Left lung (tissue), 10 donors: ENCODE results near the gene PIGZ. TPM values are rescaled to one million over a fixed set of nuclear protein-coding genes. Genes with fewer than 3 reads are reported as not detected.

Source experiments
- ATAC-seq: fragments of 200-7000 bp; cut with Tn5 transposase; one replicate; pipeline ENCODE4 v1.9.1; 2020; ENCODE audit warnings: moderate library complexity
- DNase-seq, 4 donors: peaks; one replicate each; pipeline ENCODE4 v3.0.0-alpha.2; 2013 to 2020
- H3K27ac ChIP-seq, 2 donors: fragments of 200-600 bp; sonication (generic) in 1 of 2; one replicate each; pipeline versions ENCODE4 v1.5.0 to v1.8.0; 2020 to 2021
- H3K27me3 ChIP-seq, 2 donors: fragments of 200-600 bp; sonication (generic) in 1 of 2; one replicate each; pipeline versions ENCODE4 v1.5.0 to v1.8.0; 2020 to 2021
- H3K36me3 ChIP-seq, 2 donors: fragments of 200-600 bp; sonication (generic) in 1 of 2; one replicate each; pipeline versions ENCODE4 v1.5.0 to v1.8.0; 2020 to 2021
- H3K4me1 ChIP-seq, 2 donors: fragments of 200-600 bp; one replicate each; pipeline ENCODE4 v1.8.0; 2021
- H3K4me3 ChIP-seq, 2 donors: fragments of 200-600 bp; sonication (generic) in 1 of 2; one replicate each; pipeline versions ENCODE4 v1.5.0 to v1.8.0; 2020 to 2021; ENCODE audit warnings: mild to moderate bottlenecking in 1 of 2
- H3K9me3 ChIP-seq, 2 donors: fragments of 200-600 bp; sonication (generic) in 1 of 2; one replicate each; pipeline versions ENCODE4 v1.5.0 to v1.8.0; 2020 to 2021
- CTCF ChIP-seq, 2 donors: fragments of 200-600 bp; sonication (generic) in 1 of 2; IDR thresholded peaks; one replicate each; pipeline versions ENCODE4 v1.5.0 to v1.8.0; 2021; ENCODE audit warnings: antibody characterized with exemption in 2 of 2
- intact Hi-C, 2 donors: fragments of 100-400 bp; cut with DNase I; formaldehyde crosslinking; loops; one replicate each; pipeline versions ENCODE4 v1.11.2 to v1.14.2; 2022
- polyA plus RNA-seq, 6 donors: library from polyadenylated mRNA; unstranded; fragments of 120-200 nt; gene quantifications; one replicate each; pipeline ENCODE4 v1.2.1, GENCODE V29; 2013; ENCODE audit not compliant: insufficient read length in 6 of 6
- total RNA-seq, 2 donors: library from RNA; stranded (reverse); fragmentation: NEBNext Ultra II Directional; extraction: Animal tissue kit (Norgen Biotek cat#: 25700); gene quantifications; one replicate each; pipeline ENCODE4 v1.2.1, GENCODE V29; 2021
- donor health status: DM: no; HTN: yes; CAD: no.
- donor health status: DM: no; HTN: no; CAD: no.

Gene PIGZ
- total and polyA plus RNA-seq, 8 donors: 1.0 to 6.3 (median 2.0) TPM

- Histone ChIP-seq H3K27me3 (no peaks in the 10 kb centered on the region), H3K36me3 (peaks cover 0 to 24% of the 10 kb centered on the region in 2 donors), H3K4me3 (no peak overlapping the region), H3K4me1 (no peaks in the 10 kb centered on the region), H3K27ac (no peak overlapping the region), H3K9me3 (no peaks in the 10 kb centered on the region)
- TF ChIP-seq CTCF (IDR thresholded peaks at IDR 0.05): no peak
- intact Hi-C loops: no loop called here
- DNase-seq (no peak), ATAC-seq (no peak)
These were observed 53.8 kb downstream of the PIGZ start for GRCh38 chr3:196914866-196915265.

GRCh38 chr3:196903740-196904139 lies 64.9 kb downstream of the PIGZ start:
- DNase-seq: no peak
- ATAC-seq: no peak
- no peaks in the 10 kb centered on the region for H3K27me3 ChIP-seq
- H3K4me3 ChIP-seq: no peak overlapping the region
- no peaks in the 10 kb centered on the region for H3K4me1 ChIP-seq
- H3K36me3 ChIP-seq: peaks cover 3 to 86% of the 10 kb centered on the region in 2 donors
- intact Hi-C loops: no loop called here
- no peaks in the 10 kb centered on the region for H3K9me3 ChIP-seq
- TF ChIP-seq CTCF (IDR thresholded peaks at IDR 0.05): no peak
- no peak overlapping the region for H3K27ac ChIP-seq

GRCh38 chr3:196902296-196902695 lies 66.3 kb downstream of the PIGZ start:
- Histone ChIP-seq H3K27ac (no peak overlapping the region), H3K4me1 (no peaks in the 10 kb centered on the region), H3K27me3 (no peaks in the 10 kb centered on the region), H3K36me3 (peaks cover 3 to 78% of the 10 kb centered on the region in 2 donors), H3K4me3 (no peak overlapping the region), H3K9me3 (no peaks in the 10 kb centered on the region)
- no peak for TF ChIP-seq CTCF (IDR thresholded peaks at IDR 0.05)
- no peak for DNase-seq
- ATAC-seq: no peak
- intact Hi-C loops: no loop called here

- peaks cover 3 to 73% of the 10 kb centered on the region in 2 donors for H3K36me3 ChIP-seq
- no peak overlapping the region for H3K4me3 ChIP-seq
- DNase-seq: no peak
- intact Hi-C loops: no loop called here
- H3K9me3 ChIP-seq: no peaks in the 10 kb centered on the region
- no peak overlapping the region for H3K27ac ChIP-seq
- no peak for TF ChIP-seq CTCF (IDR thresholded peaks at IDR 0.05)
- H3K27me3 ChIP-seq: no peaks in the 10 kb centered on the region
- no peaks in the 10 kb centered on the region for H3K4me1 ChIP-seq
- no peak for ATAC-seq
These were observed 66.9 kb downstream of the PIGZ start for GRCh38 chr3:196901768-196902167.

Other genes starting within 250 kb of the PIGZ start
- gene PAK2, start 229.0 kb downstream of the PIGZ start, total RNA-seq: 10 to 100 TPM; 71.6 to 87.1 TPM
- 10 to 100 TPM; 62.8 to 79.7 (median 76.9) TPM for gene PAK2, start 229.0 kb downstream of the PIGZ start, polyA plus RNA-seq
- gene SENP5, start 100.9 kb downstream of the PIGZ start, total RNA-seq: 10 to 100 TPM; 26.9 to 29.9 TPM
- 10 to 100 TPM; 25.2 to 43.8 (median 31.0) TPM for gene SENP5, start 100.9 kb downstream of the PIGZ start, polyA plus RNA-seq
- 10 to 100 TPM; 56.0 to 60.9 TPM for gene NCBP2, start 26.3 kb downstream of the PIGZ start, total RNA-seq
- gene NCBP2, start 26.3 kb downstream of the PIGZ start, polyA plus RNA-seq: 10 to 100 TPM; 78.2 to 95.9 (median 91.4) TPM
- 1 to 10 TPM; 5.2 to 8.4 TPM for gene MELTF, start 61.0 kb upstream of the PIGZ start, total RNA-seq
- gene MELTF, start 61.0 kb upstream of the PIGZ start, polyA plus RNA-seq: 1 to 10 TPM; 4.0 to 5.9 (median 5.6) TPM